Measurements from ENCODE around the gene XG. TPM values are rescaled to one million over a fixed set of nuclear protein-coding genes. Genes with fewer than 3 reads are reported as not detected.

The XG gene
- total and polyA plus RNA-seq, 4 donors: 0.21 to 0.71 (median 0.39) TPM

GRCh38 chrX:2708021-2708420, 43.8 kb upstream of the XG start:
- WGBS, 2 donors: 55 to 70% methylated on average over 6 of the region's 6 CpGs
- peaks cover 8 to 56% (median 13%) of the 10 kb centered on the region in 5 donors for H3K4me1 ChIP-seq (ENCODE audit: control insufficient read depth in 5 of 5, insufficient read depth in 5 of 5, low read length in 5 of 5)
- no peak overlapping the region for H3K4me3 ChIP-seq

GRCh38 chrX:2708592-2709188, 43.1 kb upstream of the XG start:
- no peak overlapping the region for H3K9ac ChIP-seq (ENCODE audit: insufficient read depth in 1 of 2, low read length in 2 of 2)
- H3K9me3 ChIP-seq (ENCODE audit: control insufficient read depth in 4 of 4, insufficient read depth in 3 of 4, low read length in 3 of 4): no peaks in the 10 kb centered on the region
- ATAC-seq (ENCODE audit: insufficient read depth, low FRiP score) (no peak), DNase-seq (no peak)
- TF ChIP-seq CTCF (IDR thresholded peaks at IDR 0.05; ENCODE audit: control extremely low read depth, extremely low read depth): no peak
- peaks cover 0 to 13% (median 7%) of the 10 kb centered on the region in 4 donors for H3K36me3 ChIP-seq (ENCODE audit: control insufficient read depth in 4 of 4, insufficient read depth in 4 of 4, low read length in 4 of 4)
- peak overlapping the region; percentile 37 to 58 for H3K27ac ChIP-seq (ENCODE audit: low read depth in 1 of 2, low read length in 1 of 2)
- H3K4me1 ChIP-seq (ENCODE audit: control insufficient read depth in 5 of 5, insufficient read depth in 5 of 5, low read length in 5 of 5): peaks cover 8 to 50% (median 13%) of the 10 kb centered on the region in 5 donors
- WGBS, 2 donors: 53 to 75% methylated on average over 10 of the region's 10 CpGs
- peaks cover 0 to 18% (median 0%) of the 10 kb centered on the region in 3 donors for H3K27me3 ChIP-seq (ENCODE audit: control insufficient read depth in 3 of 3, insufficient read depth in 3 of 3, low read length in 2 of 3)
- no peak overlapping the region for H3K4me3 ChIP-seq

More at GRCh38 chrX:2708021-2708420, 43.8 kb upstream of the XG start:
- no peak for ATAC-seq (ENCODE audit: insufficient read depth, low FRiP score)
- Histone ChIP-seq H3K9ac (ENCODE audit: insufficient read depth in 1 of 2, low read length in 2 of 2) (no peak overlapping the region), H3K36me3 (ENCODE audit: control insufficient read depth in 4 of 4, insufficient read depth in 4 of 4, low read length in 4 of 4) (peaks cover 0 to 9% (median 5%) of the 10 kb centered on the region in 4 donors), H3K27me3 (ENCODE audit: control insufficient read depth in 3 of 3, insufficient read depth in 3 of 3, low read length in 2 of 3) (peaks cover 0 to 17% (median 0%) of the 10 kb centered on the region in 3 donors), H3K9me3 (ENCODE audit: control insufficient read depth in 4 of 4, insufficient read depth in 3 of 4, low read length in 3 of 4) (no peaks in the 10 kb centered on the region), H3K27ac (ENCODE audit: low read depth in 1 of 2, low read length in 1 of 2) (peak overlapping the region; percentile 37 to 58)
- no peak for DNase-seq
- TF ChIP-seq CTCF (IDR thresholded peaks at IDR 0.05; ENCODE audit: control extremely low read depth, extremely low read depth): no peak

- H3K4me3 ChIP-seq: no peak overlapping the region
- WGBS, 2 donors: 87 to 90% methylated on average over 9 of the region's 9 CpGs
These were observed 42.3 kb upstream of the XG start for GRCh38 chrX:2709556-2709955.

More at GRCh38 chrX:2709556-2709955, 42.3 kb upstream of the XG start:
- DNase-seq (no peak), ATAC-seq (ENCODE audit: insufficient read depth, low FRiP score) (no peak)
- no peaks in the 10 kb centered on the region for H3K9me3 ChIP-seq (ENCODE audit: control insufficient read depth in 4 of 4, insufficient read depth in 3 of 4, low read length in 3 of 4)
- TF ChIP-seq CTCF (IDR thresholded peaks at IDR 0.05; ENCODE audit: control extremely low read depth, extremely low read depth): no peak
- H3K27ac ChIP-seq (ENCODE audit: low read depth in 1 of 2, low read length in 1 of 2): peak overlapping the region; percentile 84 to 86
- no peak overlapping the region for H3K9ac ChIP-seq (ENCODE audit: insufficient read depth in 1 of 2, low read length in 2 of 2)
- H3K27me3 ChIP-seq (ENCODE audit: control insufficient read depth in 3 of 3, insufficient read depth in 3 of 3, low read length in 2 of 3): peaks cover 0 to 18% (median 0%) of the 10 kb centered on the region in 3 donors
- H3K36me3 ChIP-seq (ENCODE audit: control insufficient read depth in 4 of 4, insufficient read depth in 4 of 4, low read length in 4 of 4): peaks cover 0 to 13% (median 6%) of the 10 kb centered on the region in 4 donors
- H3K4me1 ChIP-seq (ENCODE audit: control insufficient read depth in 5 of 5, insufficient read depth in 5 of 5, low read length in 5 of 5): peaks cover 8 to 43% (median 13%) of the 10 kb centered on the region in 5 donors

All from lung (tissue), 12 donors.